B cell (primary cell): ENCODE results near the gene ANKRD11. TPM values are rescaled to one million over a fixed set of nuclear protein-coding genes. Genes with fewer than 3 reads are reported as not detected.

ENCODE experiments used
- ATAC-seq: fragments of 200-7000 bp; cut with Tn5 transposase; one replicate; pipeline ENCODE4 v1.10.0; 2021; ENCODE audit warnings: low read depth, mild to moderate bottlenecking, moderate number of reproducible peaks, moderate library complexity
- CTCF ChIA-PET: fragments of 350-600 bp; sonication (Branson Sonifier 250); formaldehyde crosslinking; loops from one replicate; lab custom pipeline; 2021; ENCODE audit warnings: antibody characterized with exemption, inconsistent platforms; lab: Charles Lee
- POLR2A ChIA-PET: fragments of 350-600 bp; sonication (Branson Sonifier 250); formaldehyde crosslinking; loops from one replicate; lab custom pipeline; 2021; ENCODE audit warnings: antibody characterized with exemption; lab: Charles Lee
- DNase-seq: peaks from one replicate; pipeline ENCODE4 v3.0.0; 2013
- H2AFZ ChIP-seq: 2 replicates; pipeline ENCODE4 v1.6.1; 2012; ENCODE audit warnings: mild to moderate bottlenecking, low read depth, low read length; ENCODE audit not compliant: insufficient read depth, poor library complexity, severe bottlenecking
- H3K27ac ChIP-seq, 2 donors: 1 replicate in 1 of 2; 2 replicates in 1 of 2; pipeline ENCODE4 v1.5.1; 2012 to 2013; ENCODE audit warnings: low read length in 2 of 2, mild to moderate bottlenecking in 2 of 2, moderate library complexity in 1 of 2
- H3K27me3 ChIP-seq, 4 experiments: fragments of 200-600 bp in 1 of 4; sonication (generic) in 1 of 4; replicated peaks in 1 of 4; 1 replicate in 2 of 4; 2 replicates in 2 of 4; pipeline versions ENCODE4 v1.6.1 to v1.7.0; 2013 to 2016; ENCODE audit warnings: low read length in 3 of 4, mild to moderate bottlenecking in 2 of 4, mixed read lengths in 1 of 4, moderate library complexity in 1 of 4; ENCODE audit not compliant: insufficient read depth in 4 of 4, control insufficient read depth in 3 of 4; ENCODE audit errors: control extremely low read depth in 1 of 4
- H3K36me3 ChIP-seq, 2 experiments: replicated peaks in 1 of 2; 1 replicate in 1 of 2; 2 replicates in 1 of 2; pipeline versions ENCODE4 v1.6.1 to v1.7.1; 2013; ENCODE audit warnings: low read length in 1 of 2; ENCODE audit not compliant: insufficient read depth in 2 of 2, control insufficient read depth in 1 of 2; ENCODE audit errors: control extremely low read depth in 1 of 2, extremely low read depth in 1 of 2
- H3K4me1 ChIP-seq, 2 donors: fragments of 200-600 bp in 1 of 2; sonication (generic) in 1 of 2; 1 replicate in 1 of 2; 2 replicates in 1 of 2; pipeline versions ENCODE4 v1.5.1 to v1.6.1; 2013 to 2017; ENCODE audit warnings: low read length in 2 of 2; ENCODE audit not compliant: control insufficient read depth in 2 of 2, insufficient read depth in 2 of 2
- H3K4me2 ChIP-seq: replicated peaks from 2 replicates; pipeline ENCODE3; 2012; ENCODE audit warnings: mild to moderate bottlenecking, low read depth, low read length; ENCODE audit not compliant: poor library complexity, severe bottlenecking
- H3K4me3 ChIP-seq, 5 experiments: fragments of 200-600 bp in 1 of 5; sonication (generic) in 1 of 5; 1 replicate in 3 of 5; 2 replicates in 2 of 5; pipeline versions ENCODE4 v1.5.1 to v1.7.0; 2011 to 2016; ENCODE audit warnings: low read length in 4 of 5, mild to moderate bottlenecking in 4 of 5, low read depth in 2 of 5, control low read depth in 1 of 5, moderate library complexity in 1 of 5; ENCODE audit not compliant: insufficient read depth in 1 of 5; ENCODE audit errors: control extremely low read depth in 1 of 5, extremely low read depth in 1 of 5
- H3K79me2 ChIP-seq: fragments of 200-600 bp; sonication (generic); one replicate; pipeline ENCODE4 v1.6.0; 2016; ENCODE audit warnings: low read length; ENCODE audit not compliant: control insufficient read depth, insufficient read depth
- H3K9ac ChIP-seq: fragments of 200-600 bp; sonication (generic); 2 replicates; pipeline ENCODE4 v1.6.1; 2017; ENCODE audit warnings: mild to moderate bottlenecking, low read length, moderate library complexity
- H3K9me3 ChIP-seq, 3 donors: one replicate each; pipeline versions ENCODE4 v1.6.1 to v1.7.1; 2013; ENCODE audit warnings: low read length in 2 of 3; ENCODE audit not compliant: control insufficient read depth in 2 of 3, insufficient read depth in 1 of 3; ENCODE audit errors: control extremely low read depth in 1 of 3
- H4K20me1 ChIP-seq: 2 replicates; pipeline ENCODE4 v1.6.0; 2012; ENCODE audit warnings: mild to moderate bottlenecking, low read length; ENCODE audit not compliant: insufficient read depth, control insufficient read depth, poor library complexity, severe bottlenecking
- H3K27ac Mint-ChIP-seq: one replicate; pipeline ENCODE4 v1.8.0; 2021; ENCODE audit warnings: mixed read lengths
- H3K27me3 Mint-ChIP-seq: one replicate; pipeline ENCODE4 v1.8.0; 2021; ENCODE audit warnings: mixed read lengths
- H3K4me1 Mint-ChIP-seq: one replicate; pipeline ENCODE4 v1.8.0; 2021; ENCODE audit warnings: mixed read lengths
- H3K4me3 Mint-ChIP-seq: one replicate; pipeline ENCODE4 v1.8.0; 2021; ENCODE audit warnings: mixed read lengths
- H3K9me3 Mint-ChIP-seq: one replicate; pipeline ENCODE4 v1.8.0; 2022; ENCODE audit warnings: mixed read lengths; ENCODE audit not compliant: insufficient read depth
- CTCF ChIP-seq: fragments of 200-600 bp; IDR thresholded peaks from one replicate; pipeline ENCODE4 v1.8.0; 2022; ENCODE audit warnings: antibody characterized with exemption, mild to moderate bottlenecking
- EZH2 ChIP-seq: IDR thresholded peaks from 2 replicates; pipeline ENCODE4 v1.6.1; 2012; ENCODE audit warnings: borderline replicate concordance, low read depth, mild to moderate bottlenecking, moderate library complexity, low read length; ENCODE audit not compliant: insufficient read depth, poor library complexity, severe bottlenecking
- WGBS: methylation state at CpG from one replicate; pipeline ENCODE4 v1.1.5; 2013; ENCODE audit warnings: missing lambda C conversion rate; ENCODE audit not compliant: insufficient coverage; 5-methylcytosine and 5-hydroxymethylcytosine counted together
- intact Hi-C: fragments of 100-400 bp; cut with micrococcal nuclease; formaldehyde crosslinking; loops from one replicate; pipeline ENCODE4 v1.10.0; 2022
- polyA plus RNA-seq: library from polyadenylated mRNA; depleted of rRNA; stranded (reverse); fragments of >200 nt; gene quantifications from 2 replicates; pipeline ENCODE4 v1.2.3, GENCODE V29; 2012
- total RNA-seq, 2 donors: library from RNA; stranded (reverse); fragments of 120-200 nt in 1 of 2; gene quantifications; 1 replicate in 1 of 2; 2 replicates in 1 of 2; pipeline versions ENCODE4 v1.2.3 to v1.2.4, GENCODE V29; 2013 to 2022

ANKRD11 gene
- total and polyA plus RNA-seq, 2 donors (not counting 1 experiment from before 2014, with no cell fraction given): 67.9 to 314 TPM

GRCh38 chr16:89312598-89313299, 177.6 kb downstream of the ANKRD11 start:
- ATAC-seq (no peak), DNase-seq (no peak)
- Histone ChIP-seq H3K27me3 (no peaks in the 10 kb centered on the region), H3K36me3 (peaks cover 0 to 40% of the 10 kb centered on the region in 2 experiments), H3K4me2 (no peak overlapping the region), H3K9ac (no peak overlapping the region), H4K20me1 (peaks cover 100% of the 10 kb centered on the region), H2AFZ (no peak overlapping the region), H3K4me1 (peaks cover 31 to 46% of the 10 kb centered on the region in 2 donors), H3K4me3 (no peak overlapping the region), H3K79me2 (peaks cover 100% of the 10 kb centered on the region), H3K9me3 (no peaks in the 10 kb centered on the region), H3K27ac (no peak overlapping the region)
- no peaks in the 10 kb centered on the region for H3K27me3 Mint-ChIP-seq
- TF ChIP-seq CTCF (no peak), EZH2 (no peak)
- ChIA-PET POLR2A (no interaction called here), CTCF (no interaction called here)
- H3K27ac Mint-ChIP-seq: no peak overlapping the region
- no peak overlapping the region for H3K4me3 Mint-ChIP-seq
- intact Hi-C loops: loop anchor here (5.0 kb wide), 1 partner anchor 50 kb away; no protein-coding TSS in a partner anchor
- peaks cover 74% of the 10 kb centered on the region for H3K4me1 Mint-ChIP-seq
- H3K9me3 Mint-ChIP-seq: no peaks in the 10 kb centered on the region
- WGBS: 98% methylated on average over 22 of the region's 22 CpGs

- ChIA-PET CTCF (no interaction called here), POLR2A (no interaction called here)
- intact Hi-C loops: loop anchor here (5.0 kb wide), 1 partner anchor 50 kb away; no protein-coding TSS in a partner anchor
- Mint-ChIP-seq H3K4me3 (no peak overlapping the region), H3K27me3 (no peaks in the 10 kb centered on the region), H3K4me1 (peaks cover 74% of the 10 kb centered on the region), H3K9me3 (no peaks in the 10 kb centered on the region), H3K27ac (no peak overlapping the region)
- DNase-seq: no peak
- TF ChIP-seq CTCF: no peak
- no peak for TF ChIP-seq EZH2
- Histone ChIP-seq H3K79me2 (peaks cover 100% of the 10 kb centered on the region), H3K27me3 (no peaks in the 10 kb centered on the region), H3K4me3 (no peak overlapping the region), H3K4me2 (no peak overlapping the region), H3K9me3 (no peaks in the 10 kb centered on the region), H3K4me1 (peaks cover 32 to 45% of the 10 kb centered on the region in 2 donors), H3K27ac (no peak overlapping the region), H3K36me3 (peaks cover under 1 to 40% of the 10 kb centered on the region in 2 experiments), H2AFZ (no peak overlapping the region), H3K9ac (no peak overlapping the region), H4K20me1 (peaks cover 100% of the 10 kb centered on the region)
- 82% methylated on average over 11 of the region's 11 CpGs for WGBS
- no peak for ATAC-seq
Observed at GRCh38 chr16:89312194-89312593, 178.2 kb downstream of the ANKRD11 start.
